AML-193 (cell line): ENCODE results near the gene PRKG2.

Experiments used
- DNase-seq, 2 experiments: peaks; one replicate each; lab custom pipeline; 2025; lab: John Stamatoyannopoulos, UW

The PRKG2 gene

GRCh38 chr4:81096566-81096965 lies 118.5 kb downstream of the PRKG2 start:
- DNase-seq, result no peak

DNA sequence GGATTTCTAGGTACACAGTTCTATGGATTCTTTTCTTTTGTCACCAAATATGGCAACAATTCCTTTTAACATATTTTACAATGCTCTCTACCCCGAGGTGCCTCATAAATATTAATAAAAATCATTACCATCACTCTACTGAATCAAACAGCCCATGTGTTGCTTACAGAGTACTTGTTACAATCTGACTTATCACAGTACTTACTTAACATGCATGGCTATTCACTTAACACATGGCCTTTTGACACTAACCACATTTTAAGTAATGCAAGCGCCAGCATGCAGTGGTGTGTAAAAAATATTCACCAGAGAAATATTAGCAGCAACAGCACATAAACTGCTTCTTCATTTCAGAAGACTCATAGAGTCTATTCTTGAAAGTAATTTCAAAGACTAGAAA lies 119.6 kb downstream of the PRKG2 start:
- no peak for DNase-seq

- DNase-seq, result no peak
Observed at GRCh38 chr4:81093720-81094401, 121.2 kb downstream of the PRKG2 start.

GRCh38 chr4:81085979-81086378 lies 129.0 kb downstream of the PRKG2 start:
- DNase-seq, result no peak

DNA sequence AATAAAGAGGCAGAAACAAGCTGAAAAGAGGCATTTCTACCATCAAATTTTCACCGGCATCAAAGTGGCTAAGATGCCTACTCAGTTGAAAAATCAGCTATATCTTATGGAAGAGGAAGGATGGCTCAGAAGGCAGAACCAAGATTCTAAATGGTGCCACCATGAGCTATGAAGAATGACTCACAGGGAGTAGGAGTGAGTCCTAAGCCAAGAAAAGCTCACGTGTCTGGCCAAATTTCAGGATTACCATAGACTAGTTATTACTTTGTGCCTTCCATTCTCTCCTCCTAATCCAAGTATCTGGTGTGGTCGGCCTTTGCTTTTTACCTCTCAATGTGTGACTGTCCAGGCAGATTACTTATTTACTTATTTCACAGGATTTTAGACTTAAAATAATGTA lies 129.7 kb downstream of the PRKG2 start:
- no peak for DNase-seq

- DNase-seq, result no peak
Observed at GRCh38 chr4:81084634-81085033, 130.4 kb downstream of the PRKG2 start.

- no peak for DNase-seq
Observed at GRCh38 chr4:81084029-81084428, 131.0 kb downstream of the PRKG2 start.

- DNase-seq, result no peak
Observed at GRCh38 chr4:81081156-81081555, 133.9 kb downstream of the PRKG2 start.

GRCh38 chr4:81071013-81071412 lies 144.0 kb downstream of the PRKG2 start:
- DNase-seq, result no peak

DNA sequence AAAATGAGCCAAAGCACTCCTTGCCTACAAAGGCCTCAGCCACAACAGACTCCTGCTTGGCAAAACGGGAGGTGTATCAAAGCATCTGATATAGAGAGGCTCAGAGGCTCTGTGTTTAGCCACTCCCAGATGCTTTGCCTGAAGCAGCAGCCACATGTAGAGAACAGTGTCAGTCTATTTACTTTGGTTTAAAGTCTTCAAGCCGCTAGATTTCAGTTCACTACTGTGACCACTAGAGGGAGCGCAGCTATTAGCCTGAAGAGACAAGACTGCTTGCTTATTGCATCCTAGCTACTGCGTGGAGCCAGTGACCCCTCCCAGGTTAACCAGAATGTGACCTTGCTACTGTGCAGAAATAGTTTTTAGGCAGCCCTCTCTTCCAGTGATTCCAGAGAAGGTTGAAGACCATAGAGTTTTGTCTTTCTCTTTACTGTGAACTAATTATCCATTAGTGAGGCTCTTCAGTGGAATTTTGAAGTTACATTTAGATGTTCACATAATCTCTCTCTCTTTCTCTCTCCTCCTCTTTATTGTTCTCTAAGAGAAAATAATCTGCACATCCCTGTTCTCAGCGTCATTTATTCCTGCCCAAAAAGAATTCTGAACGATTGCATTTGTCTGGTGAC lies 145.2 kb downstream of the PRKG2 start:
- peak; percentile 70 to 75 for DNase-seq

DNA sequence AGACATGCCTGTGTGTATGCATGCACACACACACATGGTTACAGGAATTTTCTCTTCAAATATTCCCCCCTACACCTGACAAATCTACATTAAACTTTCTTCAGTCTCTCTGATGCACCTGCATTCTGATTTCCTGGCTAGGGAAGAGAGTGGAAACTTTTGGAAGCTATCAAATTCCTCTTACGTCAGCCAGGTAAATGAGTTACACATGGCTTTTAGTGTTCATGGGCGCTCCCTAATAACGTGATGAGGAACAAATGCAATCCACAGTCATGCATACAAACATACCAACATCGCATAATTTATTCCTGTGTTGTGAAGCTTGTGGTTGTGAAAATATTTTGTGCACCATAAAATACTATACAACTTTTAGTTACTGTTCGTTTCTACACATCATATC lies 149.6 kb downstream of the PRKG2 start:
- DNase-seq, result no peak

DNA sequence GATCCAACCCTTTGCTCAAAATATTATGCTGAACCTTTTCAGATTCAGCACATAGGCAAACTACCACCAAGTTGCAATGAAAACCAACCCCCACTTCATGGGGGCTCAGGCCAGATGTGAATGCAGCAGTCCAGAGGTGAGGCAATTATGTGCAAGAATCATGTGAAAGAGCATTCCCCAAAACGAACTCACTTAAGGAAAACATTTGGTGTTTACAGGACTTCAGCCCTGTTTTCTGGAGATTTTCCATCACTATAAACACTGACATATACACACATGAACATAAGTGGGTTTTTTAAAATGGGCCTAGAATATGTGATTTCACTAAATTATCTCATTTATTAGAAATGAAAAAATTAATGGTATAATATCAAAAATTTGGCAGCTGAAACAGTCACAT lies 153.0 kb downstream of the PRKG2 start:
- no peak for DNase-seq

GRCh38 chr4:81061344-81061730 lies 153.7 kb downstream of the PRKG2 start:
- DNase-seq, result no peak

DNA sequence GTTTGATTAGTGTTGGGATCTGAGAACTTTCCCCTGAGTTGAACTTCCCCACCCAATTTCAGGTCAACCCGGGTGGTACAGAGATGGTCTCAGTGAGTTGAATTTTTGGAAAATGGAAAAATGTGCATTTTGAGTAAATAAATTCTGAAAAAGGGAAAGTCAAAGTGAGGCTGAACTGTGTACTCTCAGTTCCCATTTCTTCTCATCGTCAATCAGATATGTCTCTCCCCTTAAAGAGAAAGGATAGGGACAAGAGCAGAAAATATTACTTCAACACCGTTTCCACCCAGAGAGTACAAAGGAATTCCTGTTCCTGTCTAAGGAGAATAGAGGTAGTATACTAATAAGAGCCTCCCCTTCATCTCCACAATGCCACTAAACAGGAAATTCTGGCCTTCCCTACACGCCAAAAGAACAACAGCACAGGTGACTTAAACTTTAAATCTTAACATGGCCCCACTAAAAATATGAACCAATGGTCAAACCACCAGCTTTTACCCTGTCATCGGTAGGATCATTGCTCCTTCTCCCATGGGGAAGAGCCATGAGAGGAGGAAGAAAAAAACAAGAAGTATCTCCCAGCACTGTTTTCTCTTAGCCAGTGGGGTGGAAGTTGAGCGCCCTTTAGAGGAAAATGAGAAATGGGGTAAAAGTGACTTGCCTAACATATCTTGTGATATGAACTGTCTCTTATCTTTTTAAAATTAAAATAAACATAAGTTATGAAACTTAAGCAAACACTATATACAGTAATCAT lies 154.3 kb downstream of the PRKG2 start:
- DNase-seq, result no peak

DNA sequence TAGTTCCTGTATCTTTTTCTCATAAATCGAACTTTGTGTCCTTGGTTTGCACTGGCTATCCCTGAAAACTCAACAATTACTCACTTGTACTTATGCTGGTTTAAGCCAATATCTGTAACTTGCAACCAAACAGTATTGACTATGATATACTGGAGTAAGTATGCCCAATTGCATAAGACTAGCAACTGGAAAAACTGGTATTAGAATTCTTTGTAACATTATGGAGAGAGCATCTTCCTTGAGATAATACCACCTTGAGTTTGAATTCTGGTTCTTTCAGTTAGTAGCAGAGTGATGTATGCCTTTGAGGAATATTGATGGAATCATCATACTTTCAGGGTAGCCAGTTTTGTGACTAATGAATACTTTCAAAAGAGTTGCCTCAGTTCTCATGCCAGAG lies 156.4 kb downstream of the PRKG2 start:
- no peak for DNase-seq

GRCh38 chr4:81052119-81053068 lies 162.6 kb downstream of the PRKG2 start:
- peak; percentile 11 to 20 for DNase-seq

DNA sequence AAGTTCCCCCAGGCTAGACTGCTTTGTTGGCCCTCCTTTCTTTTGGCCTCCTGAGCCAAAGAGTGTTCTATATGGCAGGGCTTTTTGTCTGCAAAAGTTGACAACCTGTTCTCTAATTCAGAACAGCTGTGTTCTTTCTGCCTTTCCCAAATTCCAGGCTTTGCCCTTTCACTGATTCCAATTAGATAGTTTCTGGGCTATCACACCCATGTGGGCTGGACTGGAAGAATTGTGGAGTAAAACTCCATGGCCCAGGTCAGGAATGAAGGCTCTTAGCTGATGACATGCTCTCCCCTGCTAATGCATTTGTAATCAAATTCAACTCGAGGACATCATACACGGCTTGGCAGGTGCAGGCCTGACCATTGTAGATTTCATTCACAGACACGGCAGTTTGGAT lies 165.1 kb downstream of the PRKG2 start:
- no peak for DNase-seq

DNA sequence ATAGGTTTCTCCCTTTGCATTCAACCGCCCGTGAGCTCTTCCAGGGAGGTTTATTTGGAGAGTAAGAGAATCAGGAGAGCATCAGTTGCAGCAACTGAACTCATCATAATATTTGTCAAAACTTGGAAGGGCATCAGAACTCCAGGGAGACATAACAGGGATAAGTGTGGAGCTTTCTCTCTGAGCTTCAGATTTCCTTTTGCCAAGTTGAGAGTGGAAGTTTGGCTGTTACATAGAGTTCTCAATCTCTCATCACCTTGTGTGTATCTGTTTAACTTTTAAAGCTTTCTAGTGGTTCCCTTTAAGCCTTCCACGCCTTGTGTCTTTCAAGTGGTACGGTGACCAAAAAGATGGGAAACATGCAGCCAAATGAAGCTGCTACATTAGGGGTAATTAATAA lies 165.7 kb downstream of the PRKG2 start:
- no peak for DNase-seq

DNA sequence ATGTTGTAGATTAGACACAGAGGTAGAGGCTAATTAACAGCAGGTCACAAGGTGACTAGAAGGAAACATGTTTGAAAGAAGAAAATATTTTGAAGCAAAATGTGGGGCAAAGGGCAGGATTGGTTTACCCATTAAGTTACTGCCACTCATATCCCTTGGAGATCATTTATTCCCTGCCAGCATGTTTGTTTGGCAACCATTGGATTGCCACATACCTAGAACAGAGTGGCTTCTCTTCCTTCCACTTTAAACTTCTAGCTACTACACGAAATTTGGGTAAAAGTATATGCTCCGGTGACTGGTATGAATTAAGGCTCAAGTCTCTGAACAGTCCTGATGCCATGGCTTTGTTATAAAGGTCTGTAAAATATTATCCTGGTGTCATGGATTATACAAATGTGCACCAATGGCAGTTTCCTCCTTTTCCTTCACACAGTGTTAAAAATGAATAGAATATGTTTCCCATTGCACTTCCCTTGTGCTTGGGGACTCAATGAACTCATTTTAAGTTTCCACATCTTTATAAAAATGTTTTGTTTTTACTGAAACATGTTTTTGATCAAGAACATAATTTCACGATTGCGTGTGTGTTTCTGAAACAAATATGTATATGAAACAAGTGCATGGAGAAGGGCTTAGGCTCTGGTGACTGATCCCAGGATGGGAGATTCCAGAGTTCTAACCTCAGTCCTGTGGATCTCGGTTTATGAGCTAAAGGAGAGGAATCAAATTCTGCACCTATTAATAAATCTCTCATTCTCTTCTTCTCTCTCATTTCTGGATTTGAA lies 172.2 kb downstream of the PRKG2 start:
- peak in 1 of 2 experiments; percentile 22 for DNase-seq

- peak; percentile 18 to 52 for DNase-seq
Observed at GRCh38 chr4:81040012-81040659, 174.9 kb downstream of the PRKG2 start.
